Sigmoid colon (tissue), 4 donors: Measurements from ENCODE around the gene TFF1.

Experiments used
- CTCF ChIP-seq, 4 experiments: fragments of 450-650 bp in 3 of 4; fragments of 200-600 bp in 1 of 4; IDR thresholded peaks; one replicate each; pipeline ENCODE4 v1.5.1; 2016 to 2019; ENCODE audit warnings: antibody characterized with exemption in 4 of 4, mild to moderate bottlenecking in 3 of 4, moderate library complexity in 2 of 4
- EP300 ChIP-seq, 4 donors: sonication (generic); formaldehyde crosslinking; IDR thresholded peaks; one replicate each; pipeline ENCODE4 v1.6.1; 2017; ENCODE audit warnings: antibody characterized with exemption in 4 of 4
- POLR2A ChIP-seq, 2 donors: fragments of 450-650 bp; IDR thresholded peaks; one replicate each; pipeline ENCODE4 v1.6.1; 2016; ENCODE audit warnings: antibody characterized with exemption in 2 of 2, mild to moderate bottlenecking in 2 of 2, moderate library complexity in 2 of 2
- POLR2AphosphoS5 ChIP-seq, 4 donors: sonication (generic); formaldehyde crosslinking; IDR thresholded peaks; one replicate each; pipeline ENCODE4 v1.6.1; 2017; ENCODE audit warnings: antibody characterized with exemption in 4 of 4

- no peak for TF ChIP-seq CTCF (IDR thresholded peaks at IDR 0.05)
- TF ChIP-seq POLR2A (IDR thresholded peaks at IDR 0.05) = no peak
- no peak for TF ChIP-seq EP300 (IDR thresholded peaks at IDR 0.05)
- TF ChIP-seq POLR2AphosphoS5 (IDR thresholded peaks at IDR 0.05) = no peak
Observed at GRCh38 chr21:42319376-42319775, 47.0 kb downstream of the TFF1 start.
